IgD-negative memory B cell (primary cell): ENCODE measurements around the gene SSR4. TPM values are rescaled to one million over a fixed set of nuclear protein-coding genes. Genes with fewer than 3 reads are reported as not detected.

Source experiments
- H3K27ac Mint-ChIP-seq, 3 donors: one replicate each; pipeline ENCODE4 v1.8.0; 2020 to 2022; ENCODE audit warnings: mild to moderate bottlenecking in 3 of 3, mixed read lengths in 3 of 3, moderate library complexity in 1 of 3
- H3K27me3 Mint-ChIP-seq: one replicate; pipeline ENCODE4 v1.8.0; 2021; ENCODE audit warnings: mixed read lengths
- H3K36me3 Mint-ChIP-seq: one replicate; pipeline ENCODE4 v1.8.0; 2020; ENCODE audit warnings: mild to moderate bottlenecking, mixed read lengths
- H3K4me1 Mint-ChIP-seq, 3 donors: one replicate each; pipeline ENCODE4 v1.8.0; 2020 to 2022; ENCODE audit warnings: mixed read lengths in 3 of 3, mild to moderate bottlenecking in 1 of 3
- H3K4me3 Mint-ChIP-seq, 4 donors: one replicate each; pipeline ENCODE4 v1.8.0; 2020 to 2022; ENCODE audit warnings: mild to moderate bottlenecking in 4 of 4, mixed read lengths in 4 of 4, moderate library complexity in 3 of 4
- H3K9me3 Mint-ChIP-seq, 3 donors: one replicate each; pipeline ENCODE4 v1.8.0; 2020 to 2021; ENCODE audit warnings: mixed read lengths in 3 of 3, mild to moderate bottlenecking in 1 of 3
- polyA plus RNA-seq: library from polyadenylated mRNA; unstranded; fragments of 300-500 nt; fragmentation: Illumina TruSeq; gene quantifications from one replicate; pipeline ENCODE4 v1.2.3, GENCODE V29; 2021

The SSR4 gene
- polyA plus RNA-seq, 1 donor from 2014 or later: 395 TPM

DNA sequence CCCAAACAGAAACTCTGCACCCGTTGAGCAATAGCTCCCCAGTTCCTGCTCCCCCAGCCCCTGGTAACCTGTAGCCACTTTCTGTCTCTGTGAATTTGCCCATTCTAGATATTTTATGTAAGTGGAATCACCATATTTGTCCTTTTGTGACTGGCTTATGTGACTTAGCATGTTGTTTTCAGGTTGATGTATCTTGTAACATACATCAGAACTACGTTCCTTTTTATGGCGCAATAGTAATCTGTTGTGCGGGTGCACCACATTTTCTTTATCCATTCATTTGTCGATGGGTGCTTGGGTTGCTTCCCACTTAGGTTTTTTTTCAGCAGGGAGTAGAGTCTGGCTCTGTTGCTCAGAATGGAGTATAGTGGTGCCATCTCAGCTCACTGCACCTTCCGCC, 42.5 kb downstream of the SSR4 start:
- peaks cover 19% of the 10 kb centered on the region for H3K27me3 Mint-ChIP-seq
- peaks cover 2% of the 10 kb centered on the region for H3K36me3 Mint-ChIP-seq
- peaks cover 0 to 6% (median 0%) of the 10 kb centered on the region in 3 donors for H3K4me1 Mint-ChIP-seq
- H3K9me3 Mint-ChIP-seq: no peaks in the 10 kb centered on the region
- no peak overlapping the region for H3K27ac Mint-ChIP-seq
- no peak overlapping the region for H3K4me3 Mint-ChIP-seq

DNA sequence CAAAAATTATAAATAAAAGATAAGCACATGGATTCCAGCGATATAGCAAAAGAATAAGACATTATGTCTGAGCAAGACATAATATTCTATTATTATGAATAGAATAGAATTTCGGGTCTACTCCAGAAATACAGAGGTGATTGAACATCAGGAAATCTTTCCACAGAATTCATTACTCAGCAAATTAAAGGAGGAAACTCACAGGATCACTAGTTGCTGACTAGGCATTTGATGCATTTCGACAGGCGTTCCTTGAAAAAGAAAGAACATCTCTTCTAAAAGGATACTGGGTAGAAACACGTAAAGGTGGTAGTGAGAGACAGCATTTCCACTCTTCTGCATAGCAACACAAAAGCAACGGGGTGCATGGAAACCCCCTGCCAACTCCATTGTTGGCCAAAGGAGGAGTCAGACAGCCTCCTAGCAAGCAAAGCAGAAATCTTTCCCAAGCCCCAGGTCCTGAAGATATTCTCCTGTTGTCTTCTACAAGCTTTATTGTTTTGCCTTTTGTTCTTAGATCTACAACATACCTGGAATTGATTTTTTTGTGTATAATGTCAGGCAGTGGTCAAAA, 50.1 kb downstream of the SSR4 start:
- H3K27me3 Mint-ChIP-seq: peaks cover 32% of the 10 kb centered on the region
- no peak overlapping the region for H3K27ac Mint-ChIP-seq
- no peak overlapping the region for H3K4me3 Mint-ChIP-seq
- H3K36me3 Mint-ChIP-seq: no peaks in the 10 kb centered on the region
- no peaks in the 10 kb centered on the region for H3K9me3 Mint-ChIP-seq
- H3K4me1 Mint-ChIP-seq: peaks cover 2 to 16% (median 6%) of the 10 kb centered on the region in 3 donors

DNA sequence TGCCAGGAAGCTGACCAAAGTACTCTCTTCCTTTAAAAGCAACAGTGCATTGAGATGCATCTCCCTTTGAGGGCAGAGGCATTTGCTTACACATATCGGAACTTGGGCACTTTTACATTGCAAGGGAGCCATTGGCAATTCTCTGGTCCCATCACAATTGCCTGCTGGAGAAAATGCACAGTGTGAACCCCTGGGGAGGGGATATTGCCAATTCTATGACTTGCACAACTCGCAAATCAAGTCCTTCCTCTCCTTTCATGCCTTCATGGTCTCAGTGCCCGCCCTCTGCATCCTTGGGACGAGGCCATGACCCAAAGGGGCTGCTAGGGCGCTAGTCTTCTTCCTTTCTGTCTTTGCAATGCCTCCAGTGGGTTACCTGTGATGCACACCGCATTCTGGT, 50.7 kb downstream of the SSR4 start:
- H3K27me3 Mint-ChIP-seq: peaks cover 29% of the 10 kb centered on the region

GRCh38 chrX:153845842-153846241, 51.4 kb downstream of the SSR4 start:
- H3K9me3 Mint-ChIP-seq: no peaks in the 10 kb centered on the region
- H3K27me3 Mint-ChIP-seq: peaks cover 29% of the 10 kb centered on the region
- H3K36me3 Mint-ChIP-seq: no peaks in the 10 kb centered on the region
- no peak overlapping the region for H3K27ac Mint-ChIP-seq
- H3K4me3 Mint-ChIP-seq: no peak overlapping the region
- H3K4me1 Mint-ChIP-seq: peaks cover 2 to 16% (median 6%) of the 10 kb centered on the region in 3 donors

More for the DNA sequence above, 50.7 kb downstream of the SSR4 start:
- Mint-ChIP-seq H3K4me1 (peaks cover 2 to 16% (median 6%) of the 10 kb centered on the region in 3 donors), H3K36me3 (no peaks in the 10 kb centered on the region), H3K27ac (no peak overlapping the region), H3K4me3 (no peak overlapping the region), H3K9me3 (no peaks in the 10 kb centered on the region)

Other genes starting within 250 kb of the SSR4 start
- 56.1 TPM for gene CCNQ, start 195.5 kb upstream of the SSR4 start, polyA plus RNA-seq
- gene DUSP9, start 147.5 kb upstream of the SSR4 start, polyA plus RNA-seq: not detected
- not detected for gene PNCK, start 120.9 kb upstream of the SSR4 start, polyA plus RNA-seq
- 0.08 TPM for gene SLC6A8, start 106.7 kb upstream of the SSR4 start, polyA plus RNA-seq
- 254 TPM for gene BCAP31, start 70.3 kb upstream of the SSR4 start, polyA plus RNA-seq
- gene ABCD1, start 69.8 kb upstream of the SSR4 start, polyA plus RNA-seq: 3.6 TPM
- gene PLXNB3, start 30.4 kb upstream of the SSR4 start, polyA plus RNA-seq: not detected
- gene SRPK3, start 13.6 kb upstream of the SSR4 start, polyA plus RNA-seq: not detected
- 104 TPM for gene IDH3G, start 293 bp upstream of the SSR4 start, polyA plus RNA-seq
- 0.15 TPM for gene PDZD4, start 35.9 kb downstream of the SSR4 start, polyA plus RNA-seq
- 1.8 TPM for gene L1CAM, start 91.5 kb downstream of the SSR4 start, polyA plus RNA-seq
- not detected for gene AVPR2, start 110.0 kb downstream of the SSR4 start, polyA plus RNA-seq
- 123 TPM for gene ARHGAP4, start 131.6 kb downstream of the SSR4 start, polyA plus RNA-seq
- 91.4 TPM for gene NAA10, start 140.4 kb downstream of the SSR4 start, polyA plus RNA-seq
- gene RENBP, start 150.0 kb downstream of the SSR4 start, polyA plus RNA-seq: 1.2 TPM
- 12.2 TPM for gene HCFC1, start 177.2 kb downstream of the SSR4 start, polyA plus RNA-seq
- 7.1 TPM for gene TMEM187, start 178.1 kb downstream of the SSR4 start, polyA plus RNA-seq
- gene IRAK1, start 225.2 kb downstream of the SSR4 start, polyA plus RNA-seq: 110 TPM